ENCODE measurements around the gene FAT2. TPM values are rescaled to one million over a fixed set of nuclear protein-coding genes. Genes with fewer than 3 reads are reported as not detected.

Gene FAT2
- total RNA-seq, 1 donor from 2014 or later: 2.8 TPM

- no peak for TF ChIP-seq CTCF (IDR thresholded peaks at IDR 0.05; ENCODE audit: unreplicated experiment)
- DNase-seq (ENCODE audit: low spot score in 2 of 2, unreplicated experiment in 2 of 2): no peak
- Mint-ChIP-seq H3K27me3 (ENCODE audit: low read depth) (no peaks in the 10 kb centered on the region), H3K9me3 (peaks cover 5% of the 10 kb centered on the region), H3K4me1 (peaks cover 19% of the 10 kb centered on the region), H3K36me3 (peaks cover 7% of the 10 kb centered on the region), H3K27ac (no peak overlapping the region), H3K4me3 (no peak overlapping the region)
Measured at GRCh38 chr5:151565971-151566370, 25.2 kb downstream of the FAT2 start.

- TF ChIP-seq CTCF (IDR thresholded peaks at IDR 0.05; ENCODE audit: unreplicated experiment): no peak
- no peak for DNase-seq (ENCODE audit: low spot score in 2 of 2, unreplicated experiment in 2 of 2)
- H3K9me3 Mint-ChIP-seq: peaks cover 2% of the 10 kb centered on the region
- peaks cover 3% of the 10 kb centered on the region for H3K36me3 Mint-ChIP-seq
- no peaks in the 10 kb centered on the region for H3K4me1 Mint-ChIP-seq
- H3K27me3 Mint-ChIP-seq (ENCODE audit: low read depth): no peaks in the 10 kb centered on the region
- H3K27ac Mint-ChIP-seq: no peak overlapping the region
- no peak overlapping the region for H3K4me3 Mint-ChIP-seq
Measured at GRCh38 chr5:151562019-151562707, 29.0 kb downstream of the FAT2 start.

GRCh38 chr5:151557951-151558350 is 33.2 kb downstream of the FAT2 start:
- Mint-ChIP-seq H3K27me3 (ENCODE audit: low read depth) (no peaks in the 10 kb centered on the region), H3K27ac (no peak overlapping the region), H3K4me1 (no peaks in the 10 kb centered on the region), H3K4me3 (no peak overlapping the region), H3K9me3 (no peaks in the 10 kb centered on the region), H3K36me3 (no peaks in the 10 kb centered on the region)
- no peak for DNase-seq (ENCODE audit: low spot score in 2 of 2, unreplicated experiment in 2 of 2)
- TF ChIP-seq CTCF (IDR thresholded peaks at IDR 0.05; ENCODE audit: unreplicated experiment): no peak

GRCh38 chr5:151557466-151557865 is 33.7 kb downstream of the FAT2 start:
- no peak for DNase-seq (ENCODE audit: low spot score in 2 of 2, unreplicated experiment in 2 of 2)
- no peaks in the 10 kb centered on the region for H3K4me1 Mint-ChIP-seq
- H3K27me3 Mint-ChIP-seq (ENCODE audit: low read depth): no peaks in the 10 kb centered on the region
- no peak overlapping the region for H3K27ac Mint-ChIP-seq
- no peaks in the 10 kb centered on the region for H3K36me3 Mint-ChIP-seq
- H3K9me3 Mint-ChIP-seq: no peaks in the 10 kb centered on the region
- TF ChIP-seq CTCF (IDR thresholded peaks at IDR 0.05; ENCODE audit: unreplicated experiment): no peak
- no peak overlapping the region for H3K4me3 Mint-ChIP-seq

GRCh38 chr5:151556806-151557205 is 34.3 kb downstream of the FAT2 start:
- Mint-ChIP-seq H3K9me3 (no peaks in the 10 kb centered on the region), H3K27ac (no peak overlapping the region), H3K4me1 (no peaks in the 10 kb centered on the region), H3K36me3 (no peaks in the 10 kb centered on the region), H3K27me3 (ENCODE audit: low read depth) (no peaks in the 10 kb centered on the region), H3K4me3 (no peak overlapping the region)
- DNase-seq (ENCODE audit: low spot score in 2 of 2, unreplicated experiment in 2 of 2): no peak
- TF ChIP-seq CTCF (IDR thresholded peaks at IDR 0.05; ENCODE audit: unreplicated experiment): no peak
